SK-N-SH treated with all-trans-retinoic acid at 6 μM for 48 hours (cell line): ENCODE results near the gene TCAP.

Experiments used
- ATAC-seq: fragments of 200-7000 bp; cut with Tn5 transposase; 3 replicates; pipeline ENCODE4 v1.9.1; 2020; ENCODE audit warnings: mild to moderate bottlenecking, moderate library complexity
- ARNTL ChIP-seq: fragments of 450-650 bp; formaldehyde crosslinking; IDR thresholded peaks from 2 replicates; pipeline ENCODE4 v1.5.0; 2020; ENCODE audit warnings: low read depth, mild to moderate bottlenecking, moderate library complexity, borderline replicate concordance
- BACH2 ChIP-seq: fragments of 250-450 bp; sonication (Bioruptor Pico); IDR thresholded peaks from 2 replicates; pipeline ENCODE4 v1.9.0; 2021; ENCODE audit warnings: mild to moderate bottlenecking, borderline replicate concordance
- CSDC2 ChIP-seq: fragments of 250-450 bp; sonication (Bioruptor Pico); IDR thresholded peaks from 2 replicates; pipeline ENCODE4 v1.5.0; 2020; ENCODE audit warnings: mild to moderate bottlenecking, moderate library complexity
- CSRNP3 ChIP-seq: fragments of 250-450 bp; sonication (Bioruptor Pico); IDR thresholded peaks from 2 replicates; pipeline ENCODE4 v1.5.1; 2021; ENCODE audit warnings: mild to moderate bottlenecking, moderate library complexity
- ESRRG ChIP-seq: fragments of 250-450 bp; sonication (Bioruptor Pico); IDR thresholded peaks from 2 replicates; pipeline ENCODE4 v1.6.1; 2021; ENCODE audit warnings: mild to moderate bottlenecking
- GLIS3 ChIP-seq: fragments of 250-450 bp; sonication (Bioruptor Pico); IDR thresholded peaks from 2 replicates; pipeline ENCODE4 v1.5.0; 2020; ENCODE audit warnings: mild to moderate bottlenecking, moderate library complexity
- ISL1 ChIP-seq: fragments of 250-450 bp; sonication (Bioruptor Pico); IDR thresholded peaks from 2 replicates; pipeline ENCODE4 v2.1.2; 2022; ENCODE audit warnings: mild to moderate bottlenecking, moderate library complexity
- OSR1 ChIP-seq: fragments of 250-450 bp; sonication (Bioruptor Pico); IDR thresholded peaks from 2 replicates; pipeline ENCODE4 v1.8.0; 2022; ENCODE audit warnings: moderate library complexity, mild to moderate bottlenecking, inconsistent platforms
- PPARA ChIP-seq: fragments of 250-450 bp; sonication (Bioruptor Pico); IDR thresholded peaks from 2 replicates; pipeline ENCODE4 v1.5.0; 2020; ENCODE audit warnings: mild to moderate bottlenecking, borderline replicate concordance
- RARB ChIP-seq: fragments of 250-450 bp; sonication (Bioruptor Pico); IDR thresholded peaks from 2 replicates; pipeline ENCODE4 v1.8.0; 2021; ENCODE audit warnings: mild to moderate bottlenecking, moderate library complexity
- SNAI2 ChIP-seq: fragments of 250-450 bp; sonication (Bioruptor Pico); IDR thresholded peaks from 2 replicates; pipeline ENCODE4 v1.5.0; 2020; ENCODE audit warnings: mild to moderate bottlenecking, moderate library complexity
- TCF4 ChIP-seq: fragments of 250-450 bp; sonication (Bioruptor Pico); IDR thresholded peaks from 2 replicates; pipeline ENCODE4 v1.8.0; 2021; ENCODE audit warnings: mild to moderate bottlenecking, moderate library complexity, borderline replicate concordance
- TOX ChIP-seq: fragments of 250-450 bp; sonication (Bioruptor Pico); IDR thresholded peaks from 2 replicates; pipeline ENCODE4 v1.8.0; 2021; ENCODE audit warnings: mild to moderate bottlenecking, moderate library complexity, borderline replicate concordance
- TSHZ2 ChIP-seq: fragments of 250-450 bp; sonication (Bioruptor Pico); IDR thresholded peaks from 2 replicates; pipeline ENCODE4 v1.5.0; 2020; ENCODE audit warnings: mild to moderate bottlenecking, moderate library complexity
- ZC3H10 ChIP-seq: fragments of 250-450 bp; sonication (Bioruptor Pico); IDR thresholded peaks from 2 replicates; pipeline ENCODE4 v1.5.1; 2021; ENCODE audit warnings: mild to moderate bottlenecking, moderate library complexity
- ZFP3 ChIP-seq: fragments of 250-450 bp; sonication (Bioruptor Pico); IDR thresholded peaks from 2 replicates; pipeline ENCODE4 v1.5.0; 2020; ENCODE audit warnings: mild to moderate bottlenecking, moderate library complexity
- ZFP30 ChIP-seq: fragments of 450-650 bp; formaldehyde crosslinking; IDR thresholded peaks from 2 replicates; pipeline ENCODE4 v1.5.0; 2022; ENCODE audit warnings: mild to moderate bottlenecking, moderate library complexity
- ZNF565 ChIP-seq: fragments of 450-650 bp; formaldehyde crosslinking; conservative IDR thresholded peaks from 2 replicates; pipeline ENCODE4 v1.5.0; 2020; ENCODE audit warnings: low read depth, mild to moderate bottlenecking, moderate library complexity
- ZNF70 ChIP-seq: fragments of 450-650 bp; formaldehyde crosslinking; IDR thresholded peaks from 2 replicates; pipeline ENCODE4 v1.5.0; 2020; ENCODE audit warnings: mild to moderate bottlenecking, moderate library complexity
- ZNF8 ChIP-seq: fragments of 450-650 bp; formaldehyde crosslinking; IDR thresholded peaks from 2 replicates; pipeline ENCODE4 v1.5.0; 2020; ENCODE audit warnings: mild to moderate bottlenecking, moderate library complexity
- TF ChIP-seq, protein P1 (sequence below): fragments of 250-450 bp; sonication (Bioruptor Pico); IDR thresholded peaks from 2 replicates; pipeline ENCODE4 v1.5.1; 2020; ENCODE audit warnings: low read depth, mild to moderate bottlenecking, moderate library complexity
- TF ChIP-seq, protein P2 (sequence below): fragments of 250-450 bp; sonication (Bioruptor Pico); IDR thresholded peaks from 2 replicates; pipeline ENCODE4 v1.8.0; 2021; ENCODE audit warnings: low read depth, mild to moderate bottlenecking, moderate library complexity, borderline replicate concordance

The TCAP gene

GRCh38 chr17:39633570-39634183 is 31.5 kb upstream of the TCAP start (continued):
- TF ChIP-seq SNAI2 (CRISPR knock-in tag) = no peak
- TF ChIP-seq CSDC2 (CRISPR knock-in tag) = no peak
- no peak for TF ChIP-seq ESRRG (CRISPR knock-in tag)
- TF ChIP-seq ARNTL (CRISPR knock-in tag) = no peak
- TF ChIP-seq, all 23 proteins: peak for 0

- ATAC-seq = peak; percentile 17; the same call in 2 of the 3 replicates
- TF ChIP-seq OSR1 (CRISPR knock-in tag) = no peak
- no peak for TF ChIP-seq ZC3H10
- no peak for TF ChIP-seq ARNTL (CRISPR knock-in tag)
- TF ChIP-seq PPARA = no peak
- TF ChIP-seq, protein P1, sequence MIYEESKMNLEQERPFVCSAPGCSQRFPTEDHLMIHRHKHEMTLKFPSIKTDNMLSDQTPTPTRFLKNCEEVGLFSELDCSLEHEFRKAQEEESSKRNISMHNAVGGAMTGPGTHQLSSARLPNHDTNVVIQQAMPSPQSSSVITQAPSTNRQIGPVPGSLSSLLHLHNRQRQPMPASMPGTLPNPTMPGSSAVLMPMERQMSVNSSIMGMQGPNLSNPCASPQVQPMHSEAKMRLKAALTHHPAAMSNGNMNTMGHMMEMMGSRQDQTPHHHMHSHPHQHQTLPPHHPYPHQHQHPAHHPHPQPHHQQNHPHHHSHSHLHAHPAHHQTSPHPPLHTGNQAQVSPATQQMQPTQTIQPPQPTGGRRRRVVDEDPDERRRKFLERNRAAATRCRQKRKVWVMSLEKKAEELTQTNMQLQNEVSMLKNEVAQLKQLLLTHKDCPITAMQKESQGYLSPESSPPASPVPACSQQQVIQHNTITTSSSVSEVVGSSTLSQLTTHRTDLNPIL (CRISPR knock-in tag) = no peak
- no peak for TF ChIP-seq ISL1 (CRISPR knock-in tag)
- no peak for TF ChIP-seq ZFP30 (CRISPR knock-in tag)
- no peak for TF ChIP-seq TOX (CRISPR knock-in tag)
- no peak for TF ChIP-seq GLIS3 (CRISPR knock-in tag)
- TF ChIP-seq TCF4 (CRISPR knock-in tag) = no peak
- TF ChIP-seq, protein P2, sequence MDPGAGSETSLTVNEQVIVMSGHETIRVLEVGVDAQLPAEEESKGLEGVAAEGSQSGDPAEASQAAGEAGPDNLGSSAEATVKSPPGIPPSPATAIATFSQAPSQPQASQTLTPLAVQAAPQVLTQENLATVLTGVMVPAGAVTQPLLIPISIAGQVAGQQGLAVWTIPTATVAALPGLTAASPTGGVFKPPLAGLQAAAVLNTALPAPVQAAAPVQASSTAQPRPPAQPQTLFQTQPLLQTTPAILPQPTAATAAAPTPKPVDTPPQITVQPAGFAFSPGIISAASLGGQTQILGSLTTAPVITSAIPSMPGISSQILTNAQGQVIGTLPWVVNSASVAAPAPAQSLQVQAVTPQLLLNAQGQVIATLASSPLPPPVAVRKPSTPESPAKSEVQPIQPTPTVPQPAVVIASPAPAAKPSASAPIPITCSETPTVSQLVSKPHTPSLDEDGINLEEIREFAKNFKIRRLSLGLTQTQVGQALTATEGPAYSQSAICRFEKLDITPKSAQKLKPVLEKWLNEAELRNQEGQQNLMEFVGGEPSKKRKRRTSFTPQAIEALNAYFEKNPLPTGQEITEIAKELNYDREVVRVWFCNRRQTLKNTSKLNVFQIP = no peak
- TF ChIP-seq SNAI2 (CRISPR knock-in tag) = no peak
- TF ChIP-seq ZNF8 (CRISPR knock-in tag) = no peak
- TF ChIP-seq ZNF565 (CRISPR knock-in tag) = no peak
- TF ChIP-seq CSDC2 (CRISPR knock-in tag) = no peak
- TF ChIP-seq BACH2 (CRISPR knock-in tag) = no peak
- TF ChIP-seq ZNF70 (CRISPR knock-in tag) = no peak
- TF ChIP-seq ZFP3 (CRISPR knock-in tag) = no peak
These were observed 30.7 kb upstream of the TCAP start for GRCh38 chr17:39634384-39634871.

GRCh38 chr17:39635614-39636176 is 29.5 kb upstream of the TCAP start:
- TF ChIP-seq SNAI2 (CRISPR knock-in tag) (no peak), ZNF565 (CRISPR knock-in tag) (no peak), ARNTL (CRISPR knock-in tag) (no peak), ZFP30 (CRISPR knock-in tag) (no peak), BACH2 (CRISPR knock-in tag) (no peak), ZFP3 (CRISPR knock-in tag) (no peak), TCF4 (CRISPR knock-in tag) (no peak)
- TF ChIP-seq, protein P2 = no peak
- TF ChIP-seq, all 23 proteins: peak for 0
- no peak for ATAC-seq

DNA sequence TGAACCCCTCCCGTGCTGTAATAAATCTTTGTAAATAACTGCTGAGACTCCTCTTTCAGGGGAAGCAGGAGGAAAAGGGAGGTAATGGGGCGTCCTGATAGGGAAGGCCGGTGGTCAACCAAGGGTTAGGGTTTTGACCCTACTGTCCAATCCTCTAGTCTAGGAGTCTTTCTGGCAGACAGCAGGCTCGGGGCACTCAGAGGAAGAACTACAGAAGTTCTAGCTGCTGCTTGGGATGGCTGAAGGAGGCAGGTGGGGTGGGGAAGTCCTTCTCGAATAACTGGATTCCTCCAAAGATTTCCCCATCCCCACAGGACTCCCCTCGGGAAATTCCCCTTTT is 28.6 kb upstream of the TCAP start:
- ATAC-seq = peak; percentile 7
- no peak for TF ChIP-seq TSHZ2
- TF ChIP-seq ZC3H10 = no peak
- TF ChIP-seq RARB (CRISPR knock-in tag) = no peak
- TF ChIP-seq ARNTL (CRISPR knock-in tag) = no peak
- no peak for TF ChIP-seq ZFP30 (CRISPR knock-in tag)
- TF ChIP-seq ZNF70 (CRISPR knock-in tag) = no peak
- TF ChIP-seq ZFP3 (CRISPR knock-in tag) = no peak
- TF ChIP-seq ZNF565 (CRISPR knock-in tag) = no peak
- TF ChIP-seq, protein P1 (CRISPR knock-in tag) = no peak
- no peak for TF ChIP-seq SNAI2 (CRISPR knock-in tag)
- TF ChIP-seq ZNF8 (CRISPR knock-in tag) = no peak
- TF ChIP-seq BACH2 (CRISPR knock-in tag) = no peak
- TF ChIP-seq PPARA = no peak
- TF ChIP-seq TOX (CRISPR knock-in tag) = no peak
- TF ChIP-seq CSRNP3 (CRISPR knock-in tag) = no peak
